Transverse colon (tissue), 4 donors: ENCODE data around the gene RHOT2.

Experiments
- POLR2A ChIP-seq: fragments of 450-650 bp; IDR thresholded peaks from one replicate; pipeline ENCODE4 v1.6.1; 2016; ENCODE audit warnings: antibody characterized with exemption, mild to moderate bottlenecking, moderate library complexity
- POLR2AphosphoS5 ChIP-seq, 3 donors: sonication (generic); formaldehyde crosslinking; IDR thresholded peaks; one replicate each; pipeline ENCODE4 v1.6.1; 2016; ENCODE audit warnings: antibody characterized with exemption in 3 of 3
- TF ChIP-seq, protein P1 (sequence below), 5 experiments: fragments of 200-600 bp in 3 of 5; fragments of 450-650 bp in 2 of 5; sonication (generic) in 3 of 5; IDR thresholded peaks; 1 replicate in 2 of 5; 2 replicates in 3 of 5; pipeline ENCODE4 v1.5.1; 2016 to 2017; ENCODE audit warnings: antibody characterized with exemption in 5 of 5, inconsistent platforms in 3 of 5, mild to moderate bottlenecking in 2 of 5, moderate library complexity in 1 of 5

DNA sequence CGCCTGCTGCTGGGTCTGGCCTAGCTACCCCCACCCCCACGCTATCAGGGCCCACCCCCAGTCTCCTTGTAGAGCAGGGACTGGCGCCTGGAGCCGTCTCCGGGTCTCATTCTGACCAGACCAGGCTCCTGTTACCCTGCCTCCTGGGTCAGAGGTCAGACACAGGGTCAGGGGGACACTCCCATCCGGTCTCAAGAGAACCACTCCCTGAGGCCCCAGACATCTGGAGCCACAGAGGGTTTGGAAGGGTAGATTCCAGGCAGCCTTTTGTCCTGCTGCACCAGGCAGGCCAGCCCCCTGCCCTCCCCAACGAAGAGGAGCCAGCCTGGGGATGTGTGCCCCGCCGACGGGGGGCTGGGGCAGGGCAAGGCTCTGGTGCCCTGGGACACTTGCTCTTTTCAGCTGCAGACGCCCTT, 38.1 kb upstream of the RHOT2 start:
- TF ChIP-seq POLR2AphosphoS5 (IDR thresholded peaks at IDR 0.05), result no peak
- TF ChIP-seq, protein P1, sequence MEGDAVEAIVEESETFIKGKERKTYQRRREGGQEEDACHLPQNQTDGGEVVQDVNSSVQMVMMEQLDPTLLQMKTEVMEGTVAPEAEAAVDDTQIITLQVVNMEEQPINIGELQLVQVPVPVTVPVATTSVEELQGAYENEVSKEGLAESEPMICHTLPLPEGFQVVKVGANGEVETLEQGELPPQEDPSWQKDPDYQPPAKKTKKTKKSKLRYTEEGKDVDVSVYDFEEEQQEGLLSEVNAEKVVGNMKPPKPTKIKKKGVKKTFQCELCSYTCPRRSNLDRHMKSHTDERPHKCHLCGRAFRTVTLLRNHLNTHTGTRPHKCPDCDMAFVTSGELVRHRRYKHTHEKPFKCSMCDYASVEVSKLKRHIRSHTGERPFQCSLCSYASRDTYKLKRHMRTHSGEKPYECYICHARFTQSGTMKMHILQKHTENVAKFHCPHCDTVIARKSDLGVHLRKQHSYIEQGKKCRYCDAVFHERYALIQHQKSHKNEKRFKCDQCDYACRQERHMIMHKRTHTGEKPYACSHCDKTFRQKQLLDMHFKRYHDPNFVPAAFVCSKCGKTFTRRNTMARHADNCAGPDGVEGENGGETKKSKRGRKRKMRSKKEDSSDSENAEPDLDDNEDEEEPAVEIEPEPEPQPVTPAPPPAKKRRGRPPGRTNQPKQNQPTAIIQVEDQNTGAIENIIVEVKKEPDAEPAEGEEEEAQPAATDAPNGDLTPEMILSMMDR (IDR thresholded peaks at IDR 0.05), result no peak
- no peak for TF ChIP-seq POLR2A
